ENCODE data around the gene OR3A2.
A peak's percentile ranks its signal among the peaks of the same experiment; 100 is the strongest.
"Not testable (repeated sequence)": the region's sequence is repeated elsewhere in the genome, so short reads cannot be mapped to it uniquely, and the experiment has no call there.

OR3A2 gene

DNA sequence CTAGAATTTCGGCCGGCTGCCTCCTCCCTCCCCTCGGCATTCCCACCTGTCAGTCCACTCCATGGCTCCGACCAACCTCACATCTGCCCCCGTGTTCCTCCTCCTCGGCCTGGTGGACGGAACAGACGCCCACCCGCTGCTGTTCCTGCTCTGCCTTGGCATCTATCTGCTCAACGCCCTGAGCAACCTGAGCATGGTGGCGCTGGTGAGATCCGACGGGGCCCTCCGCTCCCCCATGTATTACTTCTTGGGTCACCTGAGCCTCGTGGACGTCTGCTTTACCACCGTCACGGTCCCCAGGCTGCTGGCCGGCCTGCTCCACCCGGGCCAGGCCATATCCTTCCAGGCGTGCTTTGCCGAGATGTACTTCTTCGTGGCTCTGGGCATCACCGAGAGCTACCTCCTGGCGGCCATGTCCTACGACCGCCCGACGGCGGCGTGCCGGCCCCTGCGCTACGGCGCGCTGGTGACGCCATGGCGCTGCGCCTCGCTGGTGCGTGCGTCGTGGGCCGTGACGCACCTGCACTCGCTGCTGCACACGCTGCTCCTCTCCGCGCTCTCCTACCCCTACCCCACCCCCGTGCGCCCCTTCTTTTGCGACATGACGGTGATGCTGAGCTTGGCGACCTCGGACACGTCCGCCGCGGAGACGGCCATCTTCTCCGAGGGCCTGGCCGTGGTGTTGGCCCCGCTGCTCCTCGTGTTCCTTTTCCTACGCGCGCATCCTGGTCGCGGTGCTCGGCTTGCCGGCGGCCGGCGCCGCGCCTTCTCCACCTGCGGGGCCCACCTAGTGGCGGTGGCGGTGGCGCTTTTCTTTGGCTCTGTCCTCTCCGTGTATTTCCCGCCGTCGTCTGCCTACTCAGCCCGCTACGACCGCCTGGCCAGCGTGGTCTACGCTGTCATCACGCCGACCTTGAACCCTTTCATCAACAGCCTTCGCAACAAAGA lies at the start of gene OR3A2:
Gene OR3A2, minus strand, starts transcription at position 440 of the 948 bp plus-strand sequence.
- DNase-seq (ENCODE audit: low spot score) = no peak

DNA sequence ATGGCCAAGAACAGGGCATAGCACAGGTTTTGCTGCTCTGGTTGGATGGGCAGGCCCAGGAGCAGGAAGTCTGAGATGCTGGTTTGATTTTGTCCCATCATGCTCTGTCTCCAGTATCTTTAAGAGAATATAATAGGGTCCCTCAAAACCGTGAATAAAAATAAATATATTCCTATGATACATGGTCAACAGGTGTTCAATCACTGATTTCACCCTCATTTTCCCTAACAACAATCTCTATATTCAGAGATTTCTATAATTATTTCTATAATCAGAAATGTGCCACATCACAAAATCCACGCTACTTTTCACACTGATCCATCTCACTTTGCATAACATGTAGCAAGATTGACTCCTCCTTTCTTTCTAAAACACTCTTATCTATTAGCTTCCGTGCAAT lies 47.6 kb upstream of the OR3A2 start, which contains the start of gene OR1E2:
Gene OR1E2, minus strand, starts transcription at position 101 of the 400 bp plus-strand sequence. Its CDS starts 0 bp downstream, at position 101.
- no peak for DNase-seq (ENCODE audit: low spot score)

DNA sequence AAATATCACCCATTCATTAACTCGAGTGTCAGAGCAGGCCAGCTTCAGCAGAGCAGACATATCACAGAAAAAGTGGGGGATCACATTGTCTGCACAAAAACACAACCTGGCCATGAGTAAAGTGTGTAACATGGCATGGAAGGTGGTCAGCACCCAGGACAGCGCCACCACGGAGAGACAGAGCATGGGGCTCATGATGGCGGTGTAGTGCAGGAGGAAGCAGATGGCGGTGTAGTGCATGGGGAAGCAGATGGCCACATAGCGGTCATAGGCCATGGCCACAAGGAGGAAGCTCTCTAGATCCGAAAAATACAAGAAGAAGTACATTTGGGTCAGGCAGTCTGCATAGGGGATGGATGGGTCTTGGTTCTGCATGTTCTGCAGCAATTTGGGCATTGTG lies 47.1 kb upstream of the OR3A2 start:
- DNase-seq (ENCODE audit: low spot score) = peak; percentile 12

DNA sequence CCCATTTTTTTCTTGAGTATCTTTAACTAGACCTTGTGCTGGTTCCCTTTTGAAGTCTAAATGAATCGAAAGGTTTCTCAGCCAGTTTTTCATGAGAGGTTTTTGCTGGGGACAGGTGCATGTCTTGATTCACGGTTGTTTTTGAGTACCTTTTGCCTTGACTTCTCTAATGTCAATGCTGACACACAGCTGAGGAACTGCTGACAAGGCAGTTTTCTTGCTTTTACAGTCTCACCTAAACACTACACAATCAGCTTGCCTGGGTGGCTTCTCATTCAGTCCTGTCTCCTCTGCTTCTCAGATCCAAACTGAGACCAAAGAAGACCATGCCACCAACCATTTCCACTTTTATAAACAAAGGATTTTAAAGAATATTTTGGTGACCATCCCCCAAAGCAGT lies 32.1 kb upstream of the OR3A2 start:
- DNase-seq (ENCODE audit: low spot score) = no peak

DNA sequence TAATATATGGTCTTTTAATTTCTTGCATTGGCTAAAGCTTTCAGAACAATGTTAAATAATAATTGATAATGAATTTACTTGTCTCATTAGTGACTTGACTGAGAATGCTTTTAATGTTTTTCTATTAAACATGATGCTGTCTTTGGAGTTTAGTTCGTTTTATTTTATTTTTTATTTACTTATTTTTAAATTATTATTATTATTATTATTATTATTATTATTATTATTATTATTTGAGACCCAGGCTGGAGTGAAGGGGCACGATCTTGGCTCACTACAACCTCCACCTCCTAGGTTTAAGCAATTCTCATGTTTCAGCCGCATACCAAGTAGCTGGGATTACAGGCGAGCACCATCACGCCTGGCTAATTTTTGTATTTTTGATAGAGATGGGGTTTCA lies 29.5 kb upstream of the OR3A2 start:
- DNase-seq (ENCODE audit: low spot score) = no peak

DNA sequence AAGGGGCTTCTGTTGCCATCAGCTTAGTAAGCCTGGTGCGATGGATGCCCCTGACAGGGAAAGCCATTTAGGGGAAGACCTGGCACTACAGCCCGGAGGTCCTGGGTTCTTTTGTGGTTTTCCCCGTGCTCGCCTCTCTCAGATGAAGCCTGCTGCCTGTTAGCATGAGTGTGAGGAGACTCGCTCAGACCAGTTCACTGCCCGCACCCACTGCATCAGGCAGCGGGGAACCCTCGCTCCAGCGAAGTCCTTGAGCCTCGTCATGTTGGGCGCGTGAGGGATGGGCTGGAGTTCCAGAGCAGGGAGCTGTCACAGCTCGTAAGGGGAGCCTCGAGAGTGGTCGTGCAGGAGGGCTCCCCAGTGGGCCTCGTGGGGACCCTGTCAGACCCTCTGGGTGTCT lies 26.1 kb upstream of the OR3A2 start:
- not testable (repeated sequence) for DNase-seq (ENCODE audit: low spot score)

DNA sequence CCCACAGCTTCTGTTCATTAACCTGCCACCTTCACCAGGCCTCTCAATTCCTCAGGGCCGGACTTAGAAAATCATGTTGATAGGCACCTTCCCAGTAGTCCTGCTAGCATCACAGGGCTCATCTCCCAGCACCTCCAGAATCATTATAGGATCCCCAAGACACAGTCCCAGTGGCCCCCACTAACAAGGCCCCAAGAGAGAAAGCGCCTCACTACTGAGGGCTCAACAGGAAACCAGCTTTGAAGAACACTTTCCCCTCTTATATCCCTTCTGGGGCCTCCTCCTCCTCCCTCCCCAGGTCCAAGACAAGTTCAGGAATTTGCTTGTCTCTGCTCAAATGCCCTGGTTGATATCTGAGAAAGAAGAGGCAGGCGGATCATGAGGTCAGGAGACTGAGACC lies 25.0 kb upstream of the OR3A2 start, which contains the start of gene OR3A3:
Gene OR3A3, plus strand, starts transcription at position 301 of the 400 bp plus-strand sequence.
- no peak for DNase-seq (ENCODE audit: low spot score)

DNA sequence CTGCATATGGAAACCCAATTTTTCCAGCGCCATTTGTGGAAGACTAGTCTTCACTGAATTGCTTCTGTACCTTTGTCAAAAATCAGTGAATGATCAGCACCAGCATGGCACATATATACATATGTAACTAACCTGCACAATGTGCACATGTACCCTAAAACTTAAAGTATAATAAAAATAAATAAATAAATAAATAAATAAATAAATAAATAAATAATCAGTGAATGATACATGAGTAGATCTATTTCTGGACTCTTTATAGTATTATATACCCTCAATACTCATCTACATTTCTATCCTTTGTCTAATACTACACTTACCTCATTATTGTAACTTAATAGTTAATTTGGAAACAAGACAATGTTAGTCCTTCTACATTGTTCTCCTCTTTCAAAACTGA lies 17.7 kb upstream of the OR3A2 start:
- DNase-seq (ENCODE audit: low spot score) = not testable (repeated sequence)

DNA sequence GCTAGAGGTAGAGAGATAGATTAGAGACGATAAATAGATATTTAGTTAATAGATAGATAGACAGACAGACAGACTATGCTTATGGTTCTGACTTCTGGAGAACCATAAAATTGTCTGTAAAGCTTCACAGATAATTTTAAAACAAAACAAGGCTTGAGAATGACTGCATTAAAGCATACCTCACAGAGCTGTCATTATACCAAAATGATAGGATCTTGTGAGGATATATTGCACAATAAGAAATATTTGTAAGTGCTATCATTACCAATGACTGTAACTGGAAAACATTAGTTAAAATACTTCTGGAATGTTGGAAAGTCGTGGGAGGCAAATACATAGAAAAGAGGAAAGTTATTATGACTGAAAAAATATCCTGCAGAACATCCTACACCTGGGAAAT lies 15.7 kb upstream of the OR3A2 start:
- no peak for DNase-seq (ENCODE audit: low spot score)

DNA sequence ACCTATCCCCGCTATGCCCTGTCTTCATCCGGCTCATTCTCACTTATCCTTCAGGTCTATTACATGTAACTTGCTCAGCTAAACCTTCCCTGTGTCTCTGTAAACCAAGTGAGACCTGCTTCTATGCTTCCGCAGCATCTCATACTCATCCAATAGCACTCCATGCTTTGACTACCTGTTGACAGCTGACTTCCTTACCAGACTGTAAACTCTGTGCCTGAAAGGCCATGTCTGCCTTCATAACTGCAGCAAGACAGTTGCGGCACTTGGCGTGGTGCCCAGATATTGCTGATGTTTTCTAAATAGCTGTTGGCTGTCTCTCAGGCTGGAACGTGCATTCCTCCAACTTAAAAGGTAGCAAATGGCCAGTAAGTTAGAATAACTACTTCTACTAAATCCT lies 13.9 kb upstream of the OR3A2 start:
- DNase-seq (ENCODE audit: low spot score) = no peak

DNA sequence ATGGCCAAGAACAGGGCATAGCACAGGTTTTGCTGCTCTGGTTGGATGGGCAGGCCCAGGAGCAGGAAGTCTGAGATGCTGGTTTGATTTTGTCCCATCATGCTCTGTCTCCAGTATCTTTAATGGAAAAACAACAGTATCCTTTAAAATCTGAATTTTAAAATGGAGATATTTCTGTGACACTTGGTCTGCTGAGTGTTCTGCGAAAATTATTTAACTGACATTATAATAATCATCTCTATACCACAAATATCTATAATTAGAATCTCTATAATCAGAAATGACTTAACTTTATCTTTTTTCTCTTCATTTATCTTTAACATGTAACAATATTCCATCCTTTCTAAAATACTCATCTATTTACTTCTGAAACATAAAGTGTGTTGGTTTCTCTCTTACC lies 12.2 kb upstream of the OR3A2 start, which contains the start of gene OR1E1:
Gene OR1E1, minus strand, starts transcription at position 101 of the 400 bp plus-strand sequence. Its CDS starts 0 bp downstream, at position 101.
- DNase-seq (ENCODE audit: low spot score) = no peak

DNA sequence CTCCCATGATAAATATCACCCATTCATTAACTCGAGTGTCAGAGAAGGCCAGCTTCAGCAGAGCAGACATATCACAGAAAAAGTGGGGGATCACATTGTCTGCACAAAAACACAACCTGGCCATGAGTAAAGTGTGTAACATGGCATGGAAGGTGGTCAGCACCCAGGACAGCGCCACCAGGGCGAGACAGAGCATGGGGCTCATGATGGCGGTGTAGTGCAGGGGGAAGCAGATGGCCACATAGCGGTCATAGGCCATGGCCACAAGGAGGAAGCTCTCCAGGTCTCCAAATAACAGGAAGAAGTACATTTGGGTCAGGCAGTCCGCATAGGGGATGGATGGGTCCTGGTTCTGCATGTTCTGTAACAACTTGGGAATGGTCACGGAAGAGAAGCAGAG lies 11.7 kb upstream of the OR3A2 start:
- not testable (repeated sequence) for DNase-seq (ENCODE audit: low spot score)

DNA sequence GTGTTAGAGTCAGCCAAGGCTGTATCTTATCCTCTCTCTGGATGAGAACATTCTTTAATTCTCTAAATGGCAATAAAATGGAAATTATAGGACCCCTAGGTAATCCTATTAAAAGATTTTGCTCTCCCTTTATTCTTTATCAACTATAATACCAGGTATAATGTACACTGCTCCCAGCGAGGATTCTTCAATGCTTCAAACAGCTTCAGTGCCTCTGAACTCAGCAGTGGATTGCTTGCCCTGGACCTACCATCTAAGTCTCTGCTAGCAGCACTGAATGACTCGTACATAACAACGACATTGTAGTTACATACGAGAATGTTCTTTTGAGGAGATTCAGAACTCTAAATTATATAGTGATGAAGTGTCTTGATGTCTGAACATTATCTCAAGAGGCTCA lies 3.7 kb upstream of the OR3A2 start:
- DNase-seq (ENCODE audit: low spot score) = no peak

DNA sequence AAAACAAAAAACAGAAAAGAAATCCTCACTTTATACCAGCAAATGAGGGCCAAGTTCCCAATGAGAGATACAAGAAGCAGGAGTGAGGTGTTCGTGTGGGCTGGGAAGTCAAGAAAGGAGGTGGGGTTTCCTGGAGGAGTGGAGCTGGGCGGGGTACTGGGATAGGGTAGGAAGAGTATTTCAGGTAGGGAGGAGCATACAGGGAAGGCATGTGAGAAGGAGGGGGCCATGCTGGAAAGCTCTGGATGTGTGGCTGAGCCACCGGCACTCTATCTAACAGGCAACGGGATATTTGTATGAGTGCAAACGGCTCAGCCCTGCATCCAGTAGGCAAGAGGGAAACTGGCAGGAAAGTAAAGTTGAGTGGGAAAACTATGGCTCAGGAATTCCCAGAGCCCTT lies 4.2 kb downstream of the OR3A2 start:
- no peak for DNase-seq (ENCODE audit: low spot score)

DNA sequence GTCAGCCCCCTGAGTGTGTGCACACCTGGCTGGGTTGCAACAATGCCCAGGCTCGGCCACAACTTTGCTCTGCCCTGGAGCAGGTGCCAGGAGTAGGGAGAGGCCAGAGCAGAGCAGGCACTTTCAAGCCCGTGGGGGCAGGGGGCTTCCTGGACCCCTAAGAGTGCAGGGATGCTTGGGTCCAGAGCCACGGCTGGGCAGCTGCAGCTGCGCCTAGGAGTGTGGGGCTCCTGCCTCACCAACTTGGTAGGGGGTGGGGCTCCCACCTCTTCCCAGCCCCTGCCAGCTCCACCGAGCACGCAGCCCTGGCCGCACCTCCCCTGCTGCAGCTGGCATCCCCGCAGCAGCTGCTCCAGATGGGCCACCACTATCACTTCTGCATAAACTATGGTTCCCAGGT lies 7.8 kb downstream of the OR3A2 start:
- no peak for DNase-seq (ENCODE audit: low spot score)

DNA sequence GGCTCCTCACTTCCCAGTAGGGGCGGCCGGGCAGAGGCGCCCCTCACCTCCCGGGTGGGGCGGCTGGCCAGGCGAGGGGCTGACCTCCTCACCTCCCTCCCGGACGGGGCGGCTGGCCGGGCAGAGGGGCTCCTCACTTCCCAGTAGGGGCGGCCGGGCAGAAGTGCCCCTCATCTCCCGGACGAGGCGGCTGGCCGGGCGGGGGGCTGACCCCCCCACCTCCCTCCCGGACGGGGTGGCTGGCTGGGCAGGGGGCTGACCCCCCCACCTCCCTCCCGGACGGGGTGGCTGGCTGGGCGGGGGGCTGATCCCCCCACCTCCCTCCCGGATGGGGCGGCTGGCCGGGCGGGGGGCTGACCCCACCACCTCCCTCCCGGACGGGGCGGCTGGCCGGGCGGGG lies 14.9 kb downstream of the OR3A2 start:
- not testable (repeated sequence) for DNase-seq (ENCODE audit: low spot score)

DNA sequence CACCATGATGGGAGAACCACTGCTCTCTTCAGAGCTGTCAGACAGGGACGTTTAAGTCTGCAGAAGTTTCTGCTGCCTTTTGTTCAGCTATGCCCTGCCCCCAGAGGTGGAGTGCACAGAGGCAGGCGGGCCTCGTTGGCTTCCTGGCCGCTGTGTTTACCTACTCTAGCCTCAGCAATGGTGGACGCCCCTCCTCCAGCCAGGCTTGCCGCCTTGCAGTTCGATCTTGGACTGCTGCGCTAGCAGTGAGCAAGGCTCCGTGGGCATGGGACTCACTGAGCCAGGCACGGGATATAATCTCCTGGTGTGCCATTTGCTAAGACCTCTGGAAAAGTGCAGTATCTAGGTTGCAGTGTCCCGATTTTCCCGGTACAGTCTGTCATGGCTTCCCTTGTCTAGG lies 43.3 kb downstream of the OR3A2 start:
- not testable (repeated sequence) for DNase-seq (ENCODE audit: low spot score)

DNA sequence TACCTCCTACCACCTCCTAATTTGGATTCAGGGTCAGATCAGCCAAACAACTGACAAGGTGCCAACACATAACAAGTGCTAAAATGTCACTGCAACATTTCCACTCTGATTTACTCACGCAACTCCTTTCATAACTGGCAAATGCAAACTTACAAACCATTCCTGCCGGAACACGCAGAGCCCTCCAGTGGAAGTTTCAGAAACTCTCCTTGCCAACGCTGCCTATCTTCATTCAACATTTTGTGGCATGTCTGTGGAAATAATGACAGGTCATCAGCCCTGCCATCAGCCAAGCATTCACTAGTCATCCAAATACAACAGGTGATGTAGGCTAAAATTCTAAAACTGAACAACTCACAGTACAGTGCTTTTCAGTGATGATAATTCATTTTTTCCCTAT lies 50.2 kb downstream of the OR3A2 start:
- DNase-seq (ENCODE audit: low spot score) = no peak

DNA sequence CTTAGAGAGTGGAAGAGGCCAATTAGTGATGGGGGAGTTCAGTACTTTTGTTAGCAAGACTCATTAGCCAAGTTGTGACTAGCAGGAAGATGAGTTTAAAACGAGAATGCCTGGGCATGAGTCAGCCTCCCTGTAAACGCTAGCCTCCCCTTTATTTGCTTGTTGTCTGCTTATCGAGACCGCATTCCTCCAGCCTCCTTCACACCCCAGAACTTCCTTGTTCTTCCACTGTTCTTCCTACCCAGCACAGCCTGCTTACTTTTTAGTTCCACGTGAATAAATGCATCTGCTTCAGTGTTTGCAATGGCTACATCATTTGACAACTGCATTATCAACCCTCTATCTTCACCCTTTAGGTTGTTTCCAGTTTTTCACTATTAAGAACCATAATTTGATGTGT lies 67.8 kb downstream of the OR3A2 start:
- no peak for DNase-seq (ENCODE audit: low spot score)

DNA sequence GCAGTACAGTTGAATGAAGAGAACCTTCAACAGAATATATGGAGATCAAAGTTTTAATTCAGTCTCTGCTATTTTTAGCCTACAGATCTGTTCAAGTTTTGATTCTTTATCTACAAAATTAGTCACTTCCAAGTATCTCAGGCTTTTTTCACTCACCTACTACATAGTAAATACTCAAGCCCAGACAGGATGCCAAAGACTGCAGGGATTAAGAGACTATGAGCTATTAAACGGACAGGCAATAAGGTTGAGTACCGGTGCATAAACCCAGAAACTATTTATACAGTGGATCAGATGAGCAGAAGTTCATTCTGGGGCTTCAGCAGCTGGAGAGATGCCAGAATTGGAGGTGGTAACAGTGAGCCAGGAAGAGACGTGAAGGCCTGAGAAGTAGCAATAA lies 69.3 kb downstream of the OR3A2 start:
- no peak for DNase-seq (ENCODE audit: low spot score)

DNA sequence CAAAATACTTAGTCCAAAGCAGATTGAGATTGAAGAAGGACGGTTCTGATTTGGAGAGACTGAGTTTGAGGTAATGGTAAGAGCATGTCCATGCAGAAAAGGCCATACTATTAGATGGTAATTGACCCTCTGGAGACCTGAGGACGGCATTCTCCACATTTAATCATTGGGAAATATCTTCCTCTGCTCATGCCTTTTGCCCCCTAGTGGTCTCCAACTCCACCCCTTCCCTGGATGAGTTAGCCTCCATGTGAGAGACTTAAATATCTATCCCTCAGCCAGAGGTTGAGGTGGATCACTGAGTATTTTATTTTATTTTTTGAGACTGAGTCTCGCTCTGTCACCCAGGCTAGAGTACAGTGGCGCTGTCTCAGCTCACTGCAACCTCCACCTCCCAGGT lies 77.5 kb downstream of the OR3A2 start:
- no peak for DNase-seq (ENCODE audit: low spot score)

DNA sequence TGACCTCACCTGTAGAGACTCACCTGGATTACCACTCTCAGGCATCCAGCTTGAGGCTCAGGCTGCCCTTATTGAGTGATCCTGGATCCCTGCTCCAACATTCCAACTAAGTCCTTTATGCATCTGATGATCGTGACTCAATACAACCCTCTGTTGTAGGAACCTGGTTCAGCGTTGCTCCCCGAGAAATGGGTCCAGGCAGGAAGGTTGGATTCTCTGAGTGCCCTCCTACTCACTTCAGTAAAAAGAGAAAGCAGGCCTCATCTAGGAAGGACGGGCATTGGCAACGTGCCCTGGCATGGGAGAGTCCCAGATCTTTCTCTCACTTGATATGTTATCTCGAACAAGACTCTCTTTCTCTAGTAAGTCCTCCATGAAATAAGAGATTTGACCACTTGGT lies 87.8 kb downstream of the OR3A2 start, which contains the start of gene OR3A1:
Gene OR3A1, minus strand, starts transcription at position 101 of the 400 bp plus-strand sequence. CDS start 5,778 bp downstream, outside the sequence.
- DNase-seq (ENCODE audit: low spot score) = no peak

DNA sequence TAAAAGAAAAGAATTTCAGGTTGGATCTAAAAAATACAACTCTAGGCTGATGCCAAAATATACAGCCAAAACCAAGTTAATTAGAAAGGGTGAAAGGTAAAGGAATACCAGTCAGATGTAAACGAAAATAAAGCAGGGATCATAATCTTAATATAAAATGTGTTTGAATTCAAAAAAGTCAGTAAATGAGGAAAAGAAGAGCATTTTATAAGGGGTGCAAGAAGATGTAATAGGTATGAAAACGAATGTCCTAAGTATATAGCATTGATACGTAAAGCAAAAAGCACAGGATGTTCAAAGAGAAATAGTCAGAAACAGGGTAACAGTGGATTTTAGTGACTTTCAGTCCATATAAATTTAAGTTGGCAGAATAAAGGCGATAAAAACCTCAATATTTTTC lies 90.5 kb downstream of the OR3A2 start:
- no peak for DNase-seq (ENCODE audit: low spot score)

Data from HuH-7 (cell line).